Measurements from ENCODE around the gene AK3. TPM values are rescaled to one million over a fixed set of nuclear protein-coding genes. Genes with fewer than 3 reads are reported as not detected.

The AK3 gene
- total and polyA plus RNA-seq, 2 donors (not counting 1 experiment from before 2014, with no cell fraction given), result 66.3 to 90.3 TPM

DNA sequence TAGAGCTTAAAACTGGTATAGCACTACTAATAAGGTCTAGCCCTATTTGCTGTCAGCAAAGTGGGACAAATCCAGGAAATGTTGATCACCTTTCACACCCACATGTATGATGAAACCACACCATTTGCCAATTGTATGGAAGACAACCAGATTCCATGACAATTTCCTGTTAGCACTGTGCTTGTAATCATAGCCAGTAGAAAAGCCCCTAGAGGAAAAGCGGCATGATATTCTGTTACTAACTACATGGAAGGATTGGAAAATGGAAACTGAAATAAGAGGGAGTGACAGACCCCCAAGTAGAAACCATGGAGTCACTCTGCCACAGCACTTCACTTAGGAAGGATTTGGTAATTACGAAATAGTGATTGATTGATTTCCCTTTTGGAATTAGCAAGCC lies 75.6 kb downstream of the AK3 start:
- Histone ChIP-seq H3K79me2 (ENCODE audit: control insufficient read depth, insufficient read depth, low read length) (no peaks in the 10 kb centered on the region), H3K4me1 (ENCODE audit: control insufficient read depth, extremely low read depth, insufficient read depth, low read length) (peaks cover 13% of the 10 kb centered on the region), H3K9ac (ENCODE audit: insufficient read depth, low read length) (no peak overlapping the region), H2AFZ (ENCODE audit: low read length) (no peak overlapping the region), H4K20me1 (ENCODE audit: control insufficient read depth, extremely low read depth, insufficient read depth, low read length) (no peaks in the 10 kb centered on the region), H3K9me3 (ENCODE audit: control insufficient read depth, insufficient read depth, low read depth, low read length) (no peaks in the 10 kb centered on the region), H3K27ac (ENCODE audit: insufficient read depth, low read length) (no peak overlapping the region), H3K36me3 (ENCODE audit: control insufficient read depth, insufficient read depth, low read length) (no peaks in the 10 kb centered on the region), H3K27me3 (ENCODE audit: control insufficient read depth, insufficient read depth, low read length) (no peaks in the 10 kb centered on the region), H3K4me3 (replicated peaks in 1 of 4; ENCODE audit: control extremely low read depth in 1 of 4, insufficient read depth in 1 of 4, low read depth in 3 of 4, low read length in 4 of 4) (peak overlapping the region in 1 of 4 experiments; percentile 59), H3K4me2 (ENCODE audit: extremely low read depth, insufficient read depth, low read length) (no peak overlapping the region)
- no peak for TF ChIP-seq EZH2 (IDR thresholded peaks at IDR 0.05; ENCODE audit: low read length, missing control alignments)
- no peak for TF ChIP-seq CTCF (conservative IDR thresholded peaks at IDR 0.05 in 1 of 2, IDR thresholded peaks at IDR 0.05 in 1 of 2; ENCODE audit: low read depth in 1 of 2, low read length in 2 of 2)
- peak; percentile 43 to 46 for DNase-seq (ENCODE audit: low read depth in 2 of 2)

- Histone ChIP-seq H3K79me2 (ENCODE audit: control insufficient read depth, insufficient read depth, low read length) (no peaks in the 10 kb centered on the region), H4K20me1 (ENCODE audit: control insufficient read depth, extremely low read depth, insufficient read depth, low read length) (no peaks in the 10 kb centered on the region), H3K36me3 (ENCODE audit: control insufficient read depth, insufficient read depth, low read length) (no peaks in the 10 kb centered on the region), H3K9me3 (ENCODE audit: control insufficient read depth, insufficient read depth, low read depth, low read length) (no peaks in the 10 kb centered on the region), H3K27ac (ENCODE audit: insufficient read depth, low read length) (no peak overlapping the region), H3K4me1 (ENCODE audit: control insufficient read depth, extremely low read depth, insufficient read depth, low read length) (peaks cover 13% of the 10 kb centered on the region), H2AFZ (ENCODE audit: low read length) (no peak overlapping the region), H3K27me3 (ENCODE audit: control insufficient read depth, insufficient read depth, low read length) (no peaks in the 10 kb centered on the region), H3K4me3 (replicated peaks in 1 of 4; ENCODE audit: control extremely low read depth in 1 of 4, insufficient read depth in 1 of 4, low read depth in 3 of 4, low read length in 4 of 4) (peak overlapping the region in 1 of 4 experiments; percentile 11), H3K9ac (ENCODE audit: insufficient read depth, low read length) (no peak overlapping the region), H3K4me2 (ENCODE audit: extremely low read depth, insufficient read depth, low read length) (peak overlapping the region; percentile 54)
- DNase-seq (ENCODE audit: low read depth in 2 of 2), result no peak
- TF ChIP-seq EZH2 (IDR thresholded peaks at IDR 0.05; ENCODE audit: low read length, missing control alignments), result no peak
- TF ChIP-seq CTCF (conservative IDR thresholded peaks at IDR 0.05 in 1 of 2, IDR thresholded peaks at IDR 0.05 in 1 of 2; ENCODE audit: low read depth in 1 of 2, low read length in 2 of 2), result no peak
Observed at GRCh38 chr9:4663956-4664355, 77.0 kb downstream of the AK3 start.

- H3K9me3 ChIP-seq (ENCODE audit: control insufficient read depth, insufficient read depth, low read depth, low read length), result no peaks in the 10 kb centered on the region
- no peaks in the 10 kb centered on the region for H3K36me3 ChIP-seq (ENCODE audit: control insufficient read depth, insufficient read depth, low read length)
- no peaks in the 10 kb centered on the region for H3K79me2 ChIP-seq (ENCODE audit: control insufficient read depth, insufficient read depth, low read length)
- TF ChIP-seq EZH2 (IDR thresholded peaks at IDR 0.05; ENCODE audit: low read length, missing control alignments) (no peak), CTCF (conservative IDR thresholded peaks at IDR 0.05 in 1 of 2, IDR thresholded peaks at IDR 0.05 in 1 of 2; ENCODE audit: low read depth in 1 of 2, low read length in 2 of 2) (no peak)
- H3K27me3 ChIP-seq (ENCODE audit: control insufficient read depth, insufficient read depth, low read length), result no peaks in the 10 kb centered on the region
- no peak for DNase-seq (ENCODE audit: low read depth in 2 of 2)
- H4K20me1 ChIP-seq (ENCODE audit: control insufficient read depth, extremely low read depth, insufficient read depth, low read length), result no peaks in the 10 kb centered on the region
- H3K4me2 ChIP-seq (ENCODE audit: extremely low read depth, insufficient read depth, low read length), result peak overlapping the region; percentile 94
- peak overlapping the region; percentile 73 for H3K9ac ChIP-seq (ENCODE audit: insufficient read depth, low read length)
- H3K27ac ChIP-seq (ENCODE audit: insufficient read depth, low read length), result no peak overlapping the region
- peaks cover 13% of the 10 kb centered on the region for H3K4me1 ChIP-seq (ENCODE audit: control insufficient read depth, extremely low read depth, insufficient read depth, low read length)
- H2AFZ ChIP-seq (ENCODE audit: low read length), result peak overlapping the region; percentile 17
- H3K4me3 ChIP-seq (replicated peaks in 1 of 4; ENCODE audit: control extremely low read depth in 1 of 4, insufficient read depth in 1 of 4, low read depth in 3 of 4, low read length in 4 of 4), result peak overlapping the region; percentile 56 to 79 (median 70)
Observed at GRCh38 chr9:4662989-4663792, 77.8 kb downstream of the AK3 start.
